G401.6 (cell line): ENCODE data around the gene AGBL4.

ENCODE experiments used
- FAIRE-seq: peaks from 2 replicates; lab custom pipeline; 2012; peaks lifted over from hg19 to GRCh38; lab: Jason Lieb, UNC

Gene AGBL4

GRCh38 chr1:48760857-48761256 lies 1262.9 kb downstream of the AGBL4 start:
- FAIRE-seq: no peak

DNA sequence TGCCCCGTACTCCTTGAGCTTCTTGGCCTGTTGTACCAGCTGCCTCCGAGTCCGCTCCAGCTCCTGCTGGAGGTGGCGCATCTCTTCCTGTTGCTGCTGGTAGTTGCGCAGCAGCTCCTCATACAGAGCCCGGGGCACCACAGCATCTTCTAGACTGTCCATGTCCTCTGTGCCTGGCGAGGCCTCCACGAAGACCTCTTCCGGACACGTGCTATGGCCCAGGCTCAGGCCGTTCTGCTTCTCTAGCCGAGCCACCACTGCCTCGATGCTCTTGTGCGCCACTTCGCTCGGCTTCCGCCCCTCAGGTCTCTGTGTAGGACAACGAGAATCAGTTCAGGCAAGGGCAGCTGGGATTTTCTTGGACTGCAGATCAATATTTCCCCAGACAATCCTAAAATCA lies 1264.8 kb downstream of the AGBL4 start:
- no peak for FAIRE-seq

- no peak for FAIRE-seq
Observed at GRCh38 chr1:48757363-48757762, 1266.4 kb downstream of the AGBL4 start.

DNA sequence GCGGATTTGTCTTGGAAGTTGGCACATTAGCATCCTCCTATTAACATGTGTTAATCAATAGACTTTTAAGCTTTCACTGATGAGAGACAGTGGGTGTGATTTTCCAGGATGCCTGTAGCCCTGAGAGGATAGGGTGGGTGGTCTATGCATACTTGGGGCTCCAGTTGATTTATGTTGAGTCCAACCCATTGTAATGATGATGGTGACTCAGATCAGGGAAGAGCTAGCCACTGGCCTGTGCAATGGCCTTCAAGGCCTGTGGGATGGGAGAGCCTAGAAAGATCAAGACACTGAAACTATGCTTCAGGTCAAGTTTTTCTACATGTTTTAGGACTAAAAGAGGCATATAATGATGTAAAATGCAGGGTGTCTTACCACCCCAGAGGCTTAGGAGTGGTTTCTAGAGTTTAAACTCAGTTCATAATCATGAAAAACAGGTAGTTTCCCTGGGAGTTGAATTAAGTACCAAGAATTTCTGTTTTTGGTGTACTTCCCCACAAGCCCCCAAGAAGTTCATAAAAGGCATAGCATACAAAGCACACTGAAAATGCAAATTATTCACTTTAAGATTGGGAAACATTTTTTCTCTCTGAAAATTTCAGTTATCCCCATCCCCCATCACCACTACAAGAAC lies 1267.0 kb downstream of the AGBL4 start:
- FAIRE-seq: no peak

GRCh38 chr1:48753293-48753692 lies 1270.5 kb downstream of the AGBL4 start:
- FAIRE-seq: no peak

DNA sequence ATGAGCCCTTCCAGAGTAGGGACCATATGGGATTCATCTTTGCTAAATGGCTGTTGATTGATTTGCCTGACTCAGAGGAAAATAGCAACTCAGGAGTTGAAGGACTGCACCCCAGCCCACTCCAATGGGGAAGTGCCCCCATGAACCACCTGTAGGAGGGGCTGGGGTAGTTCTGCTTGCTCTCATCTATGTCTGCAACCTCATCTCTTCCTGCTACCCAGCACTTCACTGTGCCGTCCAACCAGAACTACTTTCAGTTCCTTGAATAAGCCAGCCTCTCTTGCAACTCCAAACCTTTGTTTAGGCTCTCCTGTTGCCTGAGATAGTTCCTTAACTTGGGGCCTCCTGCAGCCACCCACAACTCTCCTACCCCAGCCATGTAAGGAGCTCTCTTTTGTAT lies 1273.6 kb downstream of the AGBL4 start:
- FAIRE-seq: no peak

GRCh38 chr1:48749068-48749467 lies 1274.7 kb downstream of the AGBL4 start:
- FAIRE-seq: no peak

- FAIRE-seq: no peak
Observed at GRCh38 chr1:48746906-48747305, 1276.8 kb downstream of the AGBL4 start.

DNA sequence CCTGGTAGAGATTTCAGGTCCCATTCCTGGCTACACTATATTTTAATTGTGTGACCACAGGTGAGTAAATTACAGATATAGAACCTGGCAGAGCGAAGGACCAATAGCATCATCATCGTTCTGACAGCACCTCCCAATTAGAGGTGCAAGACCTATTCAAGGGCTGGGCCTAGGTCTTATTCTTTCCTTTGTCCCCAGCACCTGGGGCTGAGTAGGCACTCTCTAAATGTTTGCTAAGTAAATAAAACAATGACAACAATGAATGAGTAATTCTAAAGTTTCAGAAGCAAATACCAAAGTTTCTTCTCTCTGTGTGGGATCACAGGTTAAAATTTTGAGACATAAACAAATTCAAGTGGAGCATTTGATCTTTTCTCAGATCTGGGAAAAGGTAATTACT lies 1279.7 kb downstream of the AGBL4 start:
- FAIRE-seq: no peak

DNA sequence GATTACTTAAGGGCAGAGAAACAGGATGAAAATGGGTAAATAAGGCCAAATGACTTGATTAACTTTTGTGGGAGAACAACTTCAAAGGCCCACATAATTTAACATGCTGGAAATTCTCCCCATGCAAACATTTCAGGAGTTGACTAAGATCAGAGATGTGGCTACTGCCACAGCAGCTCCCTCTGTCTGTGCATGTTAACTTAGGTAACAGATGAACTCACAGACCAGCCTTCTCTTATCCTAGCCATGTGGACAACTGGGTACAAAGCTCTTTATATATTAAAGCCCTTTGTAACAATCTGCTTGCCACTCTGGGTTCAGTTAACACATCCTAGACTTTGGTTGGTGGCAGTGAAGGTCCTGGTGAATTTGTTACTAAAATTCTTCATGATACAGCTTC lies 1280.3 kb downstream of the AGBL4 start:
- FAIRE-seq: no peak

DNA sequence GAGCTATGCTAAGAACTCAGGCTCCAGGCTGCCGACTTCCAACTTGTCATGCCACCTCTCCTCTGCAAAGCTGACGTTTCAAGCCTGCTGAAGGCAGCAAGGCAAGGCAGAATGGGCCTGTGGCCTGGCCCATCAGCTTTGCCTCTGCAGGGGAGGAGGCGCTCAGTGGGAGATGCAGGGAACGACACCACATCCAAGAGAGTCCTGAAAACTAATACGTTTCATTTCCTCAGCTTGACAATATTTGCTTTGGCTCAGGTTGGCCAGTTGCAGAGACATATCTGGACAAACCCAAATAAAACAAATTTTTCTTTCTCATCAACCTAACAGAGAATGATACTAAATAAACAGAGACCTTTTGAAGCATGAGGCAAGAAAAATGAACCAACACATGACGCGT lies 1282.4 kb downstream of the AGBL4 start:
- no peak for FAIRE-seq

GRCh38 chr1:48740621-48741020 lies 1283.1 kb downstream of the AGBL4 start:
- no peak for FAIRE-seq

DNA sequence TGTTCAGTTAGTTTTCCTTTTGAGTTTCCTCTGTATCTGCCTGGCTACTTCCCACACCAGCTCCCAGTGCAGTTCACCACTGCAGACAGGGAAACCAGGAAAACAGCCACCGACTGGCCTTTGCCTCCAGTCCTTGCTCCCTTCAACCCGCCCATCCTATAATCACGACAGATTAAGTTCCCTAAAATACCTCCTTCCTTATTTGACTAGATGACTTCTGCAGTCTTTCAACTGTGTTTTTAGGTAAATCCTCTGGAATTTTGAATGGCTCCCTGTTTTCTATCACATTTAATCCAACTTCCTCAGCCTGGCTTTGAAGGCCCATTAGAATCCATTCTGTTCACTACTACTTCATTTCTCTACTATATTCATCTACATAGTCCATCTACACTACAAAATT lies 1284.7 kb downstream of the AGBL4 start:
- no peak for FAIRE-seq

DNA sequence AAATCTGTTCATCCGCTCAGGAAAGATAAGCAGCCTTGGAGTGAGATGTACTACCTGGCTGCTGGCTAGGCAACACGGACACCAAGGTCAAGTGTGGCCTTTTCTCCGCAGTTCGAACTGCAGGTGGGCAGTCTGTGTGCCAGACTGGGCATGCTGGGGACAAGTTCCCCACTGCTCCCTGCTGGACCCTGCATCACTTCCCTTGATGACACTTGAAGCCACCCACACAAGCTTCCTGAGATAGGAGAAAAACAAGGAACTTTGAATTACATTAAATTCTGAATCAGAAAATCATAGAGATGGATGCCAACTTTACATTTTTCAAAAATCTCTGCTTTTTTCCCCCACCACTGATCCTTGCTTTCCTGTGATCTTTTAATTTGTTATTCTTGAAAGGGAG lies 1285.4 kb downstream of the AGBL4 start:
- FAIRE-seq: no peak

GRCh38 chr1:48735796-48736195 lies 1288.0 kb downstream of the AGBL4 start:
- FAIRE-seq: no peak

DNA sequence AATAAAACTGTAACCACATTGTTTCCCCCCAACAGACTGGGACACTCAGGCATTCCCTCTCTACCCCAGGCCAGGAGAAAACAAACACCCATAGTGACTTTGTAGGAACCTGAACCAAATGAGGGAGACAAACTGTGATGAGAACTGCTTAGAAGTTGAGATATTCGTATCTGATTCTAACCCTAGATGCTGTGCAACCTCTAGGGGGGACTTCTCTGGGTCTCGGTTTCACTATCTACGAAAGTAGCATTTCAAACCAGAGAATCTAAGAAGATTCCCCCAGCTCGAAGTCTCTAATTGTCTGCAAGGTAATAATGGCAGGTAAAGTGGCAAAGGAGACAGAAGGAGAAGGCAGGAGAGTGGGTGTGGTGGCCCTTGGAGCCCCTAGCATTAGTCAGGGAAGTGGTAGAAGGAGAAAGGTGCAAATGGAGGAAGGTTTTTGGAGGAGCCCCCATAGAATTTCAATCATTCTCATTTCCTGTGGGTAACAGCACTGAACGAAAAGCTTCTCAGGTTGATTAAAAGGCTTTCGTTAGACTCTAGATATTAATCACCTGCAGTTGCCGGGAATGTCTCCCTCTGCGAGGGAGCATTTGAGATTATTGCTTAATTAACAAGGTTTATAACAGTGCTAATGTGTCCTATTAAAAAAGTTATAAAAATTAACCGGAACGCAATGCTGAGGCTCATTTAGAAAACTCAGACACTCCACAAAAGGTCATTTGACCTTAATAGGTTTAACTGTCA lies 1293.4 kb downstream of the AGBL4 start:
- no peak for FAIRE-seq

- FAIRE-seq: no peak
Observed at GRCh38 chr1:48728584-48728983, 1295.2 kb downstream of the AGBL4 start.

DNA sequence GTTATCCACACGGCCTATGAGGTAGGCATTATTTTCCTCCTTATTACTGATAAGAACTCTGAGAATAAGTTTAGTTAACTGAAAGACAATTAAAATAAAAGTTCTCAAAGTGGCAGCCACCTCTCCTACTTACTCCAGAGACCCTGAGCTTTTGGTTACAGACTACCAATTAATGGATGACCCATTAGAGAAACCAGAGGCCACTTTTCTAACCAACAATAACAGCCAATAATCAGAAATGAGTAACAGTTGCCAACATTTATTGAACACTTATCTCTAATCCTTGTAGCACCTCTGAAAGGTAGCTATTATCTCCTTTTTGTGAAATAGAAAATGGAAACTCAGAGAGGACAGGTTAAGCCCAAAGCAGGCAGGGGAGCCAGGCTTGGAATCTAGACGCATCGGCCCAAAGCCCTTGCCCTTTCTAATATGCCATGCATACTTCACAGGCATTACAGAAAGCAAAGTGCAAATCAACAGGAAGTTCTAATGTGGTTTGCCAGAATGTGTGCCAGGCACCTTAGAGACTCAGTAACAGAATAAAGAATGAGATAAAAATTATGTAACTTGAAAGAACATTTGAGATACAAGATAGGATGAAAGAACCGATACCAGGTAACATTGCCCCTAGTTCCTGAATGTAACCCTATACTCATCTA lies 1297.1 kb downstream of the AGBL4 start:
- FAIRE-seq: no peak

DNA sequence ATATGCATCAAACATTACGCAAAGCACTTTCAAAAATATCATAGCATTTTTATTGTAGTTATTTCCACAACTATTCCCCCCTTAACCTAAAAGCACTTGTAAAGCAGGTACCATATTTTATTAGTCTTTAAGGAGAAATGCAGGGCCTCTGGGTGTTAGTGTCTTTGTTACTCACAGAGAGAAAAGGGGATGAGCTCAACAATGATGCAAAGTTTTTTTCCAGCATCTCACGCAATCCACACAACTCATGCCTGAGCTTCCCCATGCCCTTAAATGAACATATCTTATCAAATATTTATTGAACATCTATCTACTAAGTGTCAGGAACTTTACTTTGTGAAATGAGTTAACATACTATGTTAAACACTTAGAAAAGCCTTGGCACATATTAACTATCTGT lies 1297.6 kb downstream of the AGBL4 start:
- no peak for FAIRE-seq

DNA sequence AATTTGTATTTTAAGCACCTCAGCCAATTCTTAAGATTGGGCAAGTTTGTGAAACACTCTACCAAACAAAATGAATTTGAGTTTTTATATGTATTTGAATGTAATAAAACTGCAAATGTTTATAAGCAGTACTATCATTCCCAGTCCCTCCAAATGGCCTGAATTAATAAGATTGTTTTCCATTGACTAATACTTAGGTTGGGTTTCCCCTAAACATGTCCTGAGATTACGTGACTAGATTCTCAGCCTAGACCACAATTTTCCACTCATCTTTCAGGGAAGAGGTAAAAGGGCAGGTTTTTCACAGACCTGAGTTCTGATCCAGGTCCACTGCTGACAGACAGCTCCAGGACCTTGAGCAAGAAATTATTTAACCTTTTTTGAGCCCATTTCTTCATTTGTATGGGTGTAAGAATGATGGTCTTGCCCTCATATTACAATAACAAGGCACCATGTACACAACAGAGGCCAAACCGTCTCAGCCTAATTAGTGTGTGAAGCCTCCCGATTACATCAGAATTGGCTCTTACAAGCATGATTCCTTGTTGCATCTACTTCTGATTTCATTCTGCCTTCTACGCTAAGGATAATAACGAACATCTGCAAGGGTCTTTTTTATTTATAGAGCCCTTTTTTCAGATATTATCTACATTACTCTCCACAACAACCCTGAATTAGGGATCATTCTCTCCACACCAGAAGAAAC lies 1298.3 kb downstream of the AGBL4 start:
- FAIRE-seq: no peak

DNA sequence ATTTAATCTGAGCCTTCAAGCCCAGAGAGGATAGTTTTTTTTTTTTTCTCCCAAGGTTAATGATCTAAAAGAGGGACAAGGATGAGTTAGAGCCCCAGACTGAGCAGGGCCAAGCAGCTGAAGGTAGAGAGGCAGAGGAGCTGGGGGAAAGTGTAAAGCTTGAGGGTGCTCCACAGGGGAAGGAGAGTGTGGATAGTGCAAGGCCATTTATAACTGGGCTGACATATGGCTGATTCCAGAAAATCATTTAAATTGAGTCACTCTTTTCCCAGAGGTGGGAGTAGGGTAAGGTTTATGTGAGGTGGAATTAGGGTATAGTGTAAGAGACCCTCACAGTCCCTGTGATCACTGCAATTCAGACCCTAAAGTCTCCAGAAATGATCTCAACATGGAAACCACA lies 1302.8 kb downstream of the AGBL4 start:
- no peak for FAIRE-seq

DNA sequence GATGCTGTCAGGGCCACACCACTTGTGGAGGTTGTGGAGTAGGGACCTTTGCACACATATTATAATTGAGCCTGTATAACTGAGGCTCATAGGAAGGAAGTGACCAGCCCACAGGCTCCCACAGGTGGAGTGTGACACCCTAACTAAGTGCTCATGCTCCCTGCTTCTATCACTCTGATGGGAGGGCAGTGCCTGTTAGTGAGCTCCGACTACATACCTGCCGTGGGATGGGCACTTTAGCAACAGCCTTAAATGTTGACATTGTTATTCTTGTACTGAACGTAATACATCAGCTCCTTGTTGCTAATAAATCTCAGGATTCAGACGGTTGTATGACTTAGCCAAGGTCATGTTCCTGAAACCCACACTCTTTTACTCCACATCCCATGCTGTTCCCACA lies 1305.0 kb downstream of the AGBL4 start:
- no peak for FAIRE-seq

- FAIRE-seq: no peak
Observed at GRCh38 chr1:48718116-48718630, 1305.6 kb downstream of the AGBL4 start.
